PC-9 (cell line): Measurements from ENCODE around the gene CNPY3.
"Not testable (repeated sequence)": the region's sequence is repeated elsewhere in the genome, so short reads cannot be mapped to it uniquely, and the experiment has no call there.

ENCODE experiments used
- CTCF ChIP-seq: fragments of 200-600 bp; sonication (generic); conservative IDR thresholded peaks from 2 replicates; pipeline ENCODE4 v1.6.1; 2017; ENCODE audit warnings: mixed run types, antibody characterized with exemption, mild to moderate bottlenecking, moderate library complexity
- EZH2 ChIP-seq: fragments of 200-600 bp; sonication (generic); IDR thresholded peaks from 2 replicates; pipeline ENCODE4 v1.8.0; 2017; ENCODE audit warnings: antibody characterized with exemption, low read depth

- TF ChIP-seq CTCF, EZH2: not testable (repeated sequence)
Observed at GRCh38 chr6:42954405-42954804, 25.1 kb downstream of the CNPY3 start.
